Heart left ventricle (tissue), 16 donors: ENCODE measurements around the gene TXN. TPM values are rescaled to one million over a fixed set of nuclear protein-coding genes. Genes with fewer than 3 reads are reported as not detected.
A peak's percentile ranks its signal among the peaks of the same experiment; 100 is the strongest.

Experiments used
- ATAC-seq, 4 donors: fragments of 200-7000 bp; cut with Tn5 transposase; one replicate each; pipeline ENCODE4 v1.9.1; 2020 to 2022; ENCODE audit warnings: moderate library complexity in 4 of 4, mild to moderate bottlenecking in 3 of 4, moderate number of reproducible peaks in 1 of 4
- DNase-seq, 5 donors: peaks; one replicate each; pipeline ENCODE4 v3.0.0-alpha.2; 2020
- H3K27ac ChIP-seq, 12 donors: fragments of 200-600 bp; sonication (generic) in 4 of 12; one replicate each; pipeline versions ENCODE4 v1.5.0 to v1.8.0; 2016 to 2022; ENCODE audit warnings: mild to moderate bottlenecking in 2 of 12
- H3K27me3 ChIP-seq, 9 donors: fragments of 200-600 bp; sonication (generic) in 2 of 9; one replicate each; pipeline versions ENCODE4 v1.5.1 to v1.8.0; 2016 to 2022; ENCODE audit warnings: mild to moderate bottlenecking in 3 of 9
- H3K36me3 ChIP-seq, 9 donors: fragments of 200-600 bp; sonication (generic) in 2 of 9; one replicate each; pipeline versions ENCODE4 v1.5.0 to v1.8.0; 2018 to 2022; ENCODE audit warnings: mild to moderate bottlenecking in 2 of 9
- H3K4me1 ChIP-seq, 12 donors: fragments of 200-600 bp; sonication (generic) in 4 of 12; one replicate each; pipeline versions ENCODE4 v1.5.0 to v1.8.0; 2016 to 2022; ENCODE audit warnings: mild to moderate bottlenecking in 3 of 12
- H3K4me3 ChIP-seq, 12 donors: fragments of 200-600 bp; sonication (generic) in 4 of 12; one replicate each; pipeline versions ENCODE4 v1.5.0 to v1.8.0; 2017 to 2022; ENCODE audit warnings: mild to moderate bottlenecking in 9 of 12, moderate library complexity in 4 of 12
- H3K9me3 ChIP-seq, 12 donors: fragments of 200-600 bp; sonication (generic) in 4 of 12; one replicate each; pipeline versions ENCODE4 v1.5.0 to v1.8.0; 2016 to 2022; ENCODE audit warnings: mild to moderate bottlenecking in 1 of 12
- CTCF ChIP-seq, 12 donors: fragments of 200-600 bp; sonication (generic) in 4 of 12; IDR thresholded peaks; one replicate each; pipeline versions ENCODE4 v1.5.0 to v1.8.0; 2018 to 2022; ENCODE audit warnings: antibody characterized with exemption in 12 of 12, mild to moderate bottlenecking in 5 of 12
- POLR2A ChIP-seq, 2 donors: fragments of 450-650 bp; IDR thresholded peaks; one replicate each; pipeline ENCODE4 v1.6.1; 2017; ENCODE audit warnings: antibody characterized with exemption in 2 of 2, mild to moderate bottlenecking in 2 of 2, moderate library complexity in 2 of 2
- WGBS, 4 donors: extraction: QIAGEN DNeasy Blood & Tissue Kit in 2 of 4; methylation state at CpG; one replicate each; pipeline versions ENCODE4 v1.1.5 to v1.1.7; 2013 to 2018; 5-methylcytosine and 5-hydroxymethylcytosine counted together
- intact Hi-C, 10 donors: fragments of 100-400 bp; cut with DNase I; formaldehyde crosslinking; loops; one replicate each; pipeline versions ENCODE4 v1.11.1 to v1.14.2; 2022
- long read RNA-seq, 3 donors: library from polyadenylated mRNA; unstranded; transcript quantifications; one replicate each; pipeline ENCODE4 v2.0.0, GENCODE V29; 2020 to 2021
- polyA plus RNA-seq, 2 donors: library from polyadenylated mRNA; stranded (reverse); fragments of 200-250 nt; gene quantifications; one replicate each; pipeline ENCODE4 v1.2.3, GENCODE V29; 2013
- total RNA-seq, 9 donors: library from RNA; depleted of rRNA in 2 of 9; stranded (reverse); fragments of >200 nt in 2 of 9; fragmentation: NEBNext Ultra II Directional in 3 of 9; extraction: Animal tissue kit (Norgen Biotek cat#: 25700) in 3 of 9; gene quantifications; one replicate each; pipeline versions ENCODE4 v1.1.0 to v1.2.4, GENCODE V29; 2016 to 2023
- donor health status: ischemic (EF 13 %, LVEDD 7.1; RV severe dilation, severe dysfunction).
- donor health status: healthy with polysubstance abuse.
- donor health status: DM: no; HTN: yes; CAD: no.
- donor health status: DM: no; HTN: no; CAD: no.
- donor health status: ischemic (EF 25% LVEDD 6.9; RV normal size, moderate dysfunction).
- donor health status: ischemic (EF 25% LVEDD 5.7; RV mildly dilated, moderate dysfunction).
- donor health status: healthy.
- donor health status: DM: yes; HTN: yes; CAD: no.
- donor health status: ischemic (EF 35%, LVEDD 5.7; RV mildly dilated, moderate dysfunction).
- donor health status: nonischemic (EF 11% LVEDD 7.7; RV severe dilation, severe dysfunction).
- donor health status: DM: yes; HTN: yes; CAD: no.
- donor health status: PGD.
- donor health status: ischemic (EF 29% LVEDD 5.4; RV normal size, mild dysfunction).
- donor health status: nonischemic (EF 23%, LVEDD 6.1; RV moderate dilation, normal function).

TXN gene
- total RNA-seq (100 to 1,000 TPM in 1 of 9 donors, 10 to 100 TPM in 8; 48.6 to 144 (median 66.6) TPM), polyA plus RNA-seq (100 to 1,000 TPM in 1 of 2 donors, 10 to 100 TPM in 1; 91.8 to 173 TPM)
- long read RNA-seq, donor 1, transcript TXN-202 (5 exons, 869 nt), result major isoform, 39 of 39 reads
- long read RNA-seq, donor 1, partial matches to known transcripts, result 0 of 39 reads
- long read RNA-seq, donor 1, other reads (novel, unspliced or antisense), result 0 of 39 reads
- long read RNA-seq, donor 2, transcript TXN-202 (5 exons, 869 nt), result major isoform, 18 of 18 reads
- long read RNA-seq, donor 2, partial matches to known transcripts, result 0 of 18 reads
- long read RNA-seq, donor 2, other reads (novel, unspliced or antisense), result 0 of 18 reads
- long read RNA-seq, donor 3, transcript TXN-202 (5 exons, 869 nt), result major isoform, 36 of 36 reads
- long read RNA-seq, donor 3, partial matches to known transcripts, result 0 of 36 reads
- long read RNA-seq, donor 3, other reads (novel, unspliced or antisense), result 0 of 36 reads

GRCh38 chr9:110256380-110257096 is at the start of gene TXN:
Gene TXN, minus strand, starts transcription at chr9:110256507. Its CDS starts 72 bp downstream, at chr9:110256435.
- DNase-seq, result peak; percentile 91 to 94 (median 92)
- H3K9me3 ChIP-seq, result no peaks in the 10 kb centered on the region
- H3K4me3 ChIP-seq, result peak within 1 kb of the TSS; percentile 47 to 99 (median 86)
- ATAC-seq, result peak; percentile 87 to 96 (median 95)
- H3K27me3 ChIP-seq, result no peaks in the 10 kb centered on the region
- intact Hi-C loops, result no loop called here
- peak within 1 kb of the TSS; percentile 54 to 96 (median 88) for H3K27ac ChIP-seq
- H3K4me1 ChIP-seq, result peaks cover 0 to 60% (median 10%) of the 10 kb centered on the region in 12 donors
- no peaks in the 10 kb centered on the region for H3K36me3 ChIP-seq
- TF ChIP-seq CTCF (IDR thresholded peaks at IDR 0.05), result no peak
- peak; percentile 29 to 71 for TF ChIP-seq POLR2A (IDR thresholded peaks at IDR 0.05)
- WGBS, 4 donors, result 0 to 1% (median 0%) methylated on average over 15 to 65 of the region's 65 CpGs

- ATAC-seq, result no peak
- Histone ChIP-seq H3K4me3 (no peak overlapping the region), H3K9me3 (peaks cover 0 to 4% (median 0%) of the 10 kb centered on the region in 12 donors), H3K4me1 (no peaks in the 10 kb centered on the region), H3K27ac (no peak overlapping the region), H3K27me3 (no peaks in the 10 kb centered on the region), H3K36me3 (no peaks in the 10 kb centered on the region)
- intact Hi-C loops, result no loop called here
- DNase-seq, result no peak
- TF ChIP-seq POLR2A (IDR thresholded peaks at IDR 0.05), result no peak
- 70 to 76% (median 74%) methylated on average over 1 of the region's 1 CpG for WGBS, 4 donors
These were observed 46.8 kb upstream of the TXN start for GRCh38 chr9:110303133-110303532.

GRCh38 chr9:110298043-110298605 is 41.8 kb upstream of the TXN start:
- Histone ChIP-seq H3K36me3 (no peaks in the 10 kb centered on the region), H3K9me3 (peaks cover 0 to 4% (median 0%) of the 10 kb centered on the region in 12 donors), H3K27me3 (no peaks in the 10 kb centered on the region), H3K4me1 (no peaks in the 10 kb centered on the region), H3K27ac (no peak overlapping the region), H3K4me3 (no peak overlapping the region)
- 38 to 47% (median 45%) methylated on average over 2 of the region's 2 CpGs for WGBS, 4 donors
- intact Hi-C loops, result no loop called here
- ATAC-seq (no peak), DNase-seq (no peak)
- TF ChIP-seq CTCF (IDR thresholded peaks at IDR 0.05) (no peak), POLR2A (IDR thresholded peaks at IDR 0.05) (no peak)

DNA sequence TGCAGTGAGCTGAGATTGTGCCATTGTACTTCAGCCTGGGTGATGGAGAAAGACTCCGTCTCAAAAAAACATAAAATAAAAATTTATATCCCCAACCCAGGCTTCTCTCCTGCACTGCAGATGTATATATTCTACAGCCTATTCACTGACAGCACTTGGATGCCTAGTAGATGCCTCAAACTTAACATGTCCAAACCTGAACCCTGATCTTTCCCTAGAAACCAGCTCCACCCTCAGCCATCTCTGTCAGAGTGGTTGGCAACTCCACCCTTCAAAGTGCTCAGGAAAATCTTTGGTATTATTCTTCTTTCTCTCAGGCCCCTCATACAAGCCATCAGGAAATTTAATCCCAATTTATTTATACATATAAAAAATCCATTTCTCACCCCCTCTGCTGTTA is 36.9 kb upstream of the TXN start:
- Histone ChIP-seq H3K27me3 (no peaks in the 10 kb centered on the region), H3K36me3 (no peaks in the 10 kb centered on the region), H3K9me3 (no peaks in the 10 kb centered on the region), H3K4me3 (no peak overlapping the region), H3K4me1 (no peaks in the 10 kb centered on the region), H3K27ac (no peak overlapping the region)
- TF ChIP-seq POLR2A (IDR thresholded peaks at IDR 0.05), result no peak
- no peak for TF ChIP-seq CTCF (IDR thresholded peaks at IDR 0.05)
- no peak for DNase-seq
- 88 to 100% (median 98%) methylated on average over 1 of the region's 1 CpG for WGBS, 4 donors
- intact Hi-C loops, result no loop called here
- no peak for ATAC-seq
